SH-SY5Y (cell line): ENCODE data around the gene MADD.

Experiments used
- GATA2 ChIP-seq: IDR thresholded peaks from 2 replicates; pipeline ENCODE4 v1.6.1; 2011; ENCODE audit warnings: mild to moderate bottlenecking, low read depth, low read length
- GATA3 ChIP-seq: IDR thresholded peaks from 2 replicates; pipeline ENCODE4 v1.6.1; 2011; ENCODE audit warnings: low read depth, mild to moderate bottlenecking, low read length, moderate library complexity

DNA sequence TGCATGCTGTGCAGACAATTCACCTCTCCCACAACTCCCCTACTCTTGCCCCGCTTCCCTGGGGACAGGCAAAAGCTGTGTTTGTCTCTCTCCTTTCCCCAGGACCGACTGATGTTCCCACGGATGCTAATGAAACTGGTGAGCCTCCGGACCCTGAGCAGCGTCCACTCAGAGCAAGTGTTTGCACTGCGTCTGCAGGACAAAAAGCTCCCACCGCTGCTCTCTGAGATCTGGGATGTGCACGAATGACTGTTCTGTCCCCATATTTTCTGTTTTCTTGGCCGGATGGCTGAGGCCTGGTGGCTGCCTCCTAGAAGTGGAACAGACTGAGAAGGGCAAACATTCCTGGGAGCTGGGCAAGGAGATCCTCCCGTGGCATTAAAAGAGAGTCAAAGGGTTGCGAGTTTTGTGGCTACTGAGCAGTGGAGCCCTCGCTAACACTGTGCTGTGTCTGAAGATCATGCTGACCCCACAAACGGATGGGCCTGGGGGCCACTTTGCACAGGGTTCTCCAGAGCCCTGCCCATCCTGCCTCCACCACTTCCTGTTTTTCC lies 1.4 kb upstream of the MADD start:
- TF ChIP-seq GATA3 = no peak
- no peak for TF ChIP-seq GATA2
